ENCODE measurements around the gene GPC3.

- TF ChIP-seq CTCF (IDR thresholded peaks at IDR 0.05) = no peak
- TF ChIP-seq USF2 (IDR thresholded peaks at IDR 0.05) = no peak
- no peak for TF ChIP-seq RCOR1 (IDR thresholded peaks at IDR 0.05; ENCODE audit: low read depth, low read length)
- no peak for TF ChIP-seq POLR2A (IDR thresholded peaks at IDR 0.05; ENCODE audit: low read length)
These were observed 210.6 kb downstream of the GPC3 start for GRCh38 chrX:133774807-133775206.
